GM18508 (cell line): ENCODE data around the gene SYT8.
"Not testable (repeated sequence)": the region's sequence is repeated elsewhere in the genome, so short reads cannot be mapped to it uniquely, and the experiment has no call there.

Source experiments
- ATAC-seq: cut with Tn5 transposase; IDR thresholded peaks from one replicate; pipeline ENCODE4 v1.9.1; 2021; ENCODE audit warnings: moderate number of reproducible peaks; ENCODE audit not compliant: insufficient read depth, unreplicated experiment

SYT8 gene, protein sequence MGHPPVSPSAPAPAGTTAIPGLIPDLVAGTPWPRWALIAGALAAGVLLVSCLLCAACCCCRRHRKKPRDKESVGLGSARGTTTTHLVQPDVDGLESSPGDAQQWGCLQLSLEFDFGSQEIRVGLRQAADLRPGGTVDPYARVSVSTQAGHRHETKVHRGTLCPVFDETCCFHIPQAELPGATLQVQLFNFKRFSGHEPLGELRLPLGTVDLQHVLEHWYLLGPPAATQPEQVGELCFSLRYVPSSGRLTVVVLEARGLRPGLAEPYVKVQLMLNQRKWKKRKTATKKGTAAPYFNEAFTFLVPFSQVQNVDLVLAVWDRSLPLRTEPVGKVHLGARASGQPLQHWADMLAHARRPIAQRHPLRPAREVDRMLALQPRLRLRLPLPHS

DNA sequence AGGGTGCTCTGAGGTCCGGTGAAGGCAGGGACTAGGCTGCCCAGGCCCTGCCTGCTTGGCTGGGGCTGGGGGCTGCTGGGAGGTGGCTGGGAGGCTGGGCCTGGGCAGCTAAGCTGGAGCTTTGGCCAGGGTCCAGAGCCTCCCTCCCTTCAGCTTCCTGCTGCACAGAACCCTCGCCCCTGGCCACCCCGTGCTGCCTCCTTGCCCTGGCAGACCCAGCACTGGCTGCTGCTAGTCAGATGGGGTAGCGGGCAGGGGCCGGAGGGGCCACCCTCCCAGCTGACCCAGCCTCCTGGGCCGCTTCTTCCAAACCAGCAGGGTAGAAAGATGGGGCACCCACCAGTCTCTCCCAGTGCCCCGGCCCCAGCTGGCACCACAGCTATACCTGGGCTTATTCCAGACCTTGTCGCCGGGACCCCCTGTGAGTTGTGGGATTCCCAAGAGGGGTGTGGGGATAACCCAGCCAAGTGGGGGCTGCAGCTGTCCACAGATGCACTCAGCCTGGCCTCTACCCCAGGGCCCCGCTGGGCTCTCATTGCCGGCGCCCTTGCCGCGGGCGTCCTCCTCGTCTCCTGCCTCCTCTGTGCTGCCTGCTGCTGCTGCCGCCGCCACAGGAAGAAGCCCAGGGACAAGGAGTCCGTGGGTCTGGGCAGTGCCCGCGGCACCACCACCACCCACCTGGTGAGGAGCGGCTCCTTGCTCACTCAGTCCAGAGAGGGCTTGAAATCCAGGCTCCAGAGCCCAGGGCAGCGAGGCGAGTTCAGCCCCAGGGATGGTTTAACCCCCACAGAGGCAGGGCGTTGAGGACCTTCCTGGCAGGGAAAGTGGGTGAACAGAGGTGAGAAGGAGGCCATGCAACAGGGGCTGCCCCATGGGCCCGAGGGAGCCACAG, at the start of gene SYT8:
SYT8 (plus strand) TSS at position 212 of the 892 bp plus-strand sequence; CDS start at position 328, 116 bp downstream.
- ATAC-seq = no peak

DNA sequence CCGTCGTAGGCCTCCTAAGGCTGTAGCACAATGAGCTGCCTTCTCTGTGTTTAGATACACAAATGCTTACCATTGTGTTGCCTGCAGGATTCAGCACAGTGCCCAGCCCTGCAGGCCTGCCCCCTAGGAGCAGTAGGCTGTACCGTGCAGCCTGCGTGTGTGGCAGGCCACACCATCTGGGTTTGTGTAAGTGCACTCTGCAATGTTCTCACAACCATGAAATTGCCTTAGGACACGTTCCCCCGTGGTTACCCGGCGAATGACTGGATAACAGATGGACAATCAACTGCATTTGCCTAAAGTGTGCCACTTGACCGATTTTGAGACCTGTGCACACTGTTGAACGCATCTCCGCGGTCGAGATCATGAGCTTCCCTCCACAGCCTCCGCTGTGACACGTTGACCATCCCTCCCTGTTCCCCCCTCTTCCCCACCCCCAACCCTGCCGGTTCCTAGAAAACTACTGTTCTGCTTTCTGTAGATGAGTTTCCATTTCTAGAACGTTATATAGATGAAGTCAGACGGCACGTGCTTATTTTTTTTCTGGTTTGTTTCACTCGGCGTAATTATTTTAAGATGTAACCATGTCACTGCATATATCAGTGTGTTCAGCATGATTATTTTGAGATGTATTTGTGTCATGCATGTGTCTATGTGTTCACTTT, 48.9 kb upstream of the SYT8 start:
- ATAC-seq = no peak

DNA sequence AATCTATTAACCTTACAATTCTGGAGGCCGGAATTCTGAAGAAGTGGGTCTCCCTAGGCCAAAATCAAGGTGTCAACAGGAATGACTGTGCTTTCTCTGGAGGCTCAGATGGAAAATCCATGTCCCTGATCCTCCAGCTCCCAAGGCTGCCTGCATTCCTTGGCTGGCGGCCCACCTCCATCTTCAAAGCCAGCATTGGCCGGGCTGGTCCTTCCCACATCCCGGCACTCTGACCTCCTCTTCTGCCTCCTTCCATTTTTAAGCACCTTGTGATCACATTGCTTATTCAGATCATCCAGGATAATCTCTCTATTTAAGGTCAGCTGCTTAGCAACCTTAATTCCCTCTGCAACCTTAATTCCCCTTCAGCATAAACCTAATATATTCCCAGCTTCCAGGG, 48.3 kb upstream of the SYT8 start:
- no peak for ATAC-seq

DNA sequence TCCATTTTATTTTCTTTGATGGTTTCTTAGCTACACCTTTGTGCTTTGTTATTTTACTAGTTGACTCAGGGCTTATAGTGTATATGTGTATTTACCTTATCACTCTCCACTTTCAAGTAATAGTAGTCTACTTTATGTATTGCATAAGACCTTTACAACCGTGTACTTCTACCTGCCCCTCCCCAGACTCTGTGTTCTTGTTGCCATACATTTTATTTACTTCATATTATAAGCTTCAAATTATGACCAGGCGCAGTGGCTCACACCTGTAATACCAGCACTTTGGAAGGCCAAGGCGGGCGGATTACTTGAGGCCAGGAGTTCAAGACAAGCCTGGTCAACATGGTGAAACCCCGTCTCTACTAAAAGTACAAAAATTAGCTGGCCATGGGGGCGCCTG, 42.9 kb upstream of the SYT8 start:
- no peak for ATAC-seq

DNA sequence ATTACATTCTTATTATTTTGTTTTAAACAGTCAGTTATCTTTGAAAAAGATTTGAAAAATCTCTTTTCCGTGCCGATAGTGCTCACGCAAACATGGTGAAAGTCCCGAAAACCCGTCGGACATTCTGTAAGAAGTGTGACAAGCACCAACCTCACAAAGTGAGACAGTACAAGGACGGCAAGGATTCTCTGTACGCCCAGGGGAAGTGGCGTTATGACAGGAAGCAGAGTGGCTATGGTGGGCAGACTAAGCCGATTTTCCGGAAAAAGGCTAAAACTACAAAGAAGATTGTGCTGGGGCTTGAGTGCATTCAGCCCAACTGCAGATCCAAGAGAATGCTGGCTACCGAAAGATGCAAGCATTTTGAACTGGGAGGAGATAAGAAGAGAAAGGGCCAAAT, 42.3 kb upstream of the SYT8 start:
- no peak for ATAC-seq

DNA sequence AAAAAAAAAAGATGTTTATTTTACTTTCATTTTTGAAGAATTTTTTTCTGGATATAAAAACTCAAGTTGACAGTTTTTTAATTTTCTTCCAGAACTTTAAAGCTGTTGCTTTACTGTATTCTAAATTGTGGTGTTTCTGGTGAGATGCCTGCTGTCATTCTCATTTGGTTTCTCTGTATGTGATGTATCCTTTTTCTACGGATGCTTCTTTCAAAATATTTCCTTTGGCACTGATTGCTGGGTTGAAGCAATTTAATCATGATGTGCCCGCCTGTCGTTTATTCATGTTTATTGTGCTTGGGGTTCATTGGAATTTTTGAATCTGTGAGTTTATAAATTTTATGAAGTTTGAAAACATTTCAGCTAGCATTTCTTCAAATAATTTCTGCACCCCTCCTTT, 41.7 kb upstream of the SYT8 start:
- ATAC-seq = no peak

DNA sequence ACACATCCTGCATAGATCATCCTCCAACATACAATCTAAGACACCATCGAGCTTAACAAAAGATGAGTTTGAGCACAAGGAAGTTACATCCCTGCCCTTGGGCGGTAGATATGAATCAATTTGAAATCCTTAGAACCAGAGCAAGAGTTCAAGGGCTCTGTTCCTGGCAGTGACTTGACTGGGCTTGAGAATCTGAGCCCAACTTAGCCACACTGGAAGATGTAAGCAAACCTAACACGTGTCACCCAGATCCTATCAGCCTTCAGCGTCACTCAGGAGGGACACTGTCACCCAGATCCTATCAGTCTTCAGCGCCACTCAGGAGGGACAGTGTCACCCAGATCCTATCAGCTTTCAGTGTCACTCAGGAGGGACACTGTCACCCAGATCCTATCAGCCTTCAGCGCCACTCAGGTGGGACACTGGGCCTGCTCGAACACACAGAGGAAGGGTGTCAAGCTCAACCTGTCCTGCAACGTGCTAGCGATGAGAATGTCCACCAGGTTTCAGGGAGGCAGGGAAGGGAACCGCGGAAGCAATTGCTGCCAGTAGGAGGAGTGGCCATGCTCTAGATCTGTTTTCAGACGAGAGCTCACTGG, 38.3 kb upstream of the SYT8 start:
- no peak for ATAC-seq

DNA sequence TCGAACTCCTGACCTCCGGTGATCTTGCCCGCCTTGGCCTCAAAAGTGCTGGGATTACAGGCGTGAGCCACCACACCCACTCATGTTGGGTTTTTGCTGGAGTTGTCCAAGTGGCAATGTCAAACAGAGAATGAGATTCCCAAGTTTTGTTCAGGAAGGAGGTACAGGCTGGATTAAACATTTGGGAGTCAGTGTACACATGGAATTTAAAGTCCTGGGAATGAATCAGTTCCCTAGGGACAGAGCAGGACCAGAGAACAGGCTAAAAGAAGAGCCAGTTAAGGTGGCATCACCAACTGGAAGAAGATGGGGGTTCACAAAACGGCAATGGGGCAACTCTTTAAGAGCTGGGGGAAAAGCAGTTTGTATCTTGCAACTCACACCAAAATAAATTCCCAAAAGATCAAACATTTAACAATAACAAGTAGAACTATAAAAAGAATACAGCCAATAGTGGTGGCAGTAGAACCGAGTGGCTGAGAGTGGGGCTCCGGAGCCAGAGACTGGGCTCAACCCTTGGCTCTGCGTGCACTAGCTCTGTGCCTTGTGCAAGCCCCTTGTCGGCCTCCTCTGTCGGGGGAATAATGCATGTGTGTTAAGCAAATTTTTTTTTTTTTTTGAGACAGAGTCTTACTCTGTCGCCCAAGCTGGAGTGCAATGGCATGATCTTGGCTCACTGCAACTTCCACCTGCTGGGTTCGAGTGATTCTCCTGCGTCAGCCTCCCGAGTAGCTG, 37.2 kb upstream of the SYT8 start:
- ATAC-seq = no peak

DNA sequence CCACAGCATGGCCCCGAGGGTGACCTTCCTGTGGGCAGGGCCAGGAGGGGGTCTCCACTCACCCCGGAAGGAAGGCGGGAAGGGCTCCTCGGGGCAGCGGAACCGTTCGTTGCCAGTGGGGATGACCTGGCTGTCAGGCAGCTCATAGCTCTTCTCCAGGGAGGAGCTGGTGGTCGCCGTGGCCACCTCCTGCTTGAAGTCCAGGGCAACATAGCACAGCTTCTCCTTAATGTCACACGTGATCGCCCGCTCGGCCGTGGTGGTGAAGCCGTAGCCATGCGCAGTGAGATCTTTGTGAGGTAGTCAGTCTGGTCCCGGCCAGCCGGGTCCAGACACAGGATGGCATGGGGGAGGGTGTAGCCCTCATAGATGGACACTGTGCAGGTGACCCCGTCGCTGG, 31.5 kb upstream of the SYT8 start:
- no peak for ATAC-seq

DNA sequence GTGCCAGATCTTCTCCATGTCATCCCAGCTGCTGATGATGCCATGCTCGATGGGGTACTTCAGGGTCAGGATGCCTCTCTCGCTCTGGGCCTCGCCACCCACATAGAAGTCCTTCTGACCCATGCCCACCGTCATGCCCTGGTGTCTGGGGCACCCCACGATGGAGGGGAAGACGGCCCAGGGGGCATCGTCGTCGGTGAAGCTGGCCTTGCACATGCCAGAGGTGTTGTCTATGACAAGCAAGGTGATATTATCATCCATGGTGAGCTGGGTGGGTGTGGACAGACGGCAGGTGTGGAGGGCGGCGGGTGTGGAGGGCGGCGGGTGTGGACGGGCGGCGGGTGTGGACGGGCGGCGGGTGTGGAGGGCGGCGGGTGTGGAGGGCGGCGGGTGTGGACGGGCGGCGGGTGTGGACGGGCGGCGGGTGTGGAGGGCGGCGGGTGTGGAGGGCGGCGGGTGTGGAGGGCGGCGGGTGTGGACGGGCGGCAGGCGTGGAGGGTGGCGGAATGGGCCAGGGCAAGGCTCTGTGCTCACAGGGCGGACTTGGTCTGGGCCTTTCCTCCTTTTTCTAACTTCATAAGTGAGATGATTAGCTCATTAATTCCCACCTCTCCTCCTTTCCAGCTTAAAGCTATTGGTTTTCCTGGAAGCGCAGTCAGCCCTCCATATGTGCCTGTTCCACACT, 30.8 kb upstream of the SYT8 start:
- not testable (repeated sequence) for ATAC-seq

DNA sequence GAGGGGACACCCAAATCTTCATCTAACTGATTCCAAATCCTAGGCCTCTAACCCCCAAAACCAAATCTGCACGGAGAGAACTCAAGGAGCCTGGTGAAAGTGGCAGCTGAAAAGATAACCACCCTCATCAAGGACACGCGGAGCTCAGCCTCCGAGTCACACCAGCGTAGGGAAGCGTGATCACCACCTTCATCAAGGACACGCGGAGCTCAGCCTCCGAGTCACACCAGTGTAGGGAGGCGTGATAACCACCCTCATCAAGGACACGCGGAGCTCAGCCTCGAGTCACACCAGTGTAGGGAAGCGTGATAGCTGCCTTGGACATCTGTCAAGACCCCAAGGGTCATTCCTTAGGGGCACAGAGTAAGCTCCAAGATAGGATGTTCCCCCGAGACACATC, 29.3 kb upstream of the SYT8 start:
- ATAC-seq = no peak

DNA sequence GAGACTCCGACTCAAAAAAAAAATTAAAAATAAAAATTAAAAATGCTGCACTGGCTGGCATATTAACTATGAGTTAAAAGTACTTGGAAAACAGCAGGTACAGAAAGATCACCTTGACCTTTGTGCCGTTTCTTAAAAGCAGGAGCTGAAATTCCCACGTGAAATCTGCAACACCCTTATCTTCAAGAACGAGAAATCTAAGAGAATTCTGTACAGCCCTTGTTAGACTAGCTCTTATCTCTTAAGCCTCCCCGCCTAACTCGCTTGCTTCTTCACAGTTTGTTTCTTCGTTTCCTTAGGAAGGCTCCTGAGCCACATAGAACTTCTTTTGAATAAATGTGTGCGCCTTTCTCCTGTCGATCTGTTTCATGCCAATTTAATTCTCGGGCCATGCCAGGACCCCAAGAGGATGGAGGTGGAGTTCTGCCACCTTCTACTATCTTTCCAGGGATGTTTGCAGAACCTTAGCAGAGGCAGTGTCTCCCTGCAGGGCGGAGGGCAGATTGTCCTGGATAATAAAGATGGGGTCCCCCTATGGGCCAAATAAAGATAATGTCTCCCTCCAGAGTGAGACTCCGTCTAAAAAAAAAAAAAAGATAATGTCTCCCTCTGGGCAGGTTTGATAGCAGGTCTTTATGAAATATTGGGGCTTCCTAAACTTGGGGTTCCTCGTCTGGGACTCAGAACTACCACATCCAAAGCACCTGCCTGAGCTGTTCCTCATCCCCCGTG, 27.4 kb upstream of the SYT8 start:
- no peak for ATAC-seq

DNA sequence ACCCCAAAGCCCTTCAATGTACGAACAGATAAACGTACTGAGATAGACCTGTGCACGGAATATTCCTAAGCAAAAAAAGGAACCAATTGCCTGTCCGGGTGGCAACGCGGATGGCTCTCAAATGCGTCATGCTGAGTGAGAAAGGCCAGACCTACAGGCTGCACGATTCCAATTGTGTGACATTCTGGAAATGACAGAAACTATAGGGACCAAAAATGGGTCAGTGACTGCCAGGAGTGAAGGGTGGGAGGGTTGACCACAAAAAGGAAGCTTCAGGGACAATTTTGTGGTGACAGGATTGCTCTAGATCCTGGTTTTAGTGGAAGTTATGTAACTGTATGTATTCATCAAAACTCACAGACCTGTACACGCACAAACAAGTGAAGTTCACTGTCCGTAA, 24.0 kb upstream of the SYT8 start:
- no peak for ATAC-seq

DNA sequence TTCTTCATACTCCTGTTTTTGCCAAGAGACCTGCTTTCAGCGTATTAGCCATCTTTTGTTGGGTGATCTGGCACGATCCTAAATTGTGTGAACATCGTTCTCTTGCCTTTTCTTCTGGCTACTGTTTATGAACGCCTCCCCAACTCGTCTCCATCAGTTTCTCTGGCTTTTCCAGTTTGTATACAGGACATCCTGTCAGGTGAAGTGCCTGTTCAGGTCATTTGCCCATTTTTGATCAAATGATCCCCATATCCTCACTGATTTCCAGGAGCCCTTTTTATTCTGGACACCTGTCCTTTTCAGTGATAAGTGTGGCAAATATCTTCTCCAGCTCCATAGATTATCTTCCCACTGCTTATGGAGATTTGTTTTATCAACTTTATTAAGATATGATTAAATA, 22.5 kb upstream of the SYT8 start:
- ATAC-seq = no peak

DNA sequence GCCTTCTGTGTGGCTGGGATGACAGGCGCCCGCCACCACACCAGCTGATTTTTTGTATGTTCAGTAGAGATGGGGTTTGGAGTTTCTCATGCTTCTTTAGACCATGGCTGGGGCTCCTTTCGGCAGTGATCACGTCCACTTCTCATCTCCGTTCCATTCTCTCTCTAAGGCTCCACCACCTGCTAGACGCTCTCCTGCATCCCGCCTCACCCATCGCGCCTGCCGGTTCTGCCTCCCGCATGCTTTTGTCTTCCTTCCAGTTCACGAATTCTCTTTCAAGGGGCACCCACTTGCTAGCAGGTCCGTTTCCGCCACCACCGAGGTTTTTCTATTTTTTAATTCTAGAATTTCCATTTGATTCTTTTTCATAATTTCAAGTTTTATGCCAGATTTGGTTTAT, 22.0 kb upstream of the SYT8 start:
- ATAC-seq = no peak

DNA sequence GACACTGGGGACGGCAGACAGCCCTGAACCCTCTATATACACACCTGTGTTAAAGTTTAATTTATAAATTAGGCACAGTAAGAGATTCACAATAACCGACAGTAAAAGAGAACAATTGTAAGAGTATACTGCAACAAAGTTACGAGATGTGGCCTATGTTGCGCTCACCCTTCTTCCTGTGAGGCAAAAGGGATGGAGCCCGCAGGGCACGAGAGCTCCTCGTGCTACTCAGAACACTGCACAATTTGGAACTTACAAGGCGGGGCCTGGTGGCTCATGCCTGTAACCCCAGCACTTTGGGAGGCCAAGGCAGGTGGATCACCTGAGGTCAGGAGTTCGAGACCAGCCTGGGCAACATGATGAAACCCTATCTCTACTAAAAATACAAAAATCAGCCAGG, 21.4 kb upstream of the SYT8 start:
- ATAC-seq = not testable (repeated sequence)

DNA sequence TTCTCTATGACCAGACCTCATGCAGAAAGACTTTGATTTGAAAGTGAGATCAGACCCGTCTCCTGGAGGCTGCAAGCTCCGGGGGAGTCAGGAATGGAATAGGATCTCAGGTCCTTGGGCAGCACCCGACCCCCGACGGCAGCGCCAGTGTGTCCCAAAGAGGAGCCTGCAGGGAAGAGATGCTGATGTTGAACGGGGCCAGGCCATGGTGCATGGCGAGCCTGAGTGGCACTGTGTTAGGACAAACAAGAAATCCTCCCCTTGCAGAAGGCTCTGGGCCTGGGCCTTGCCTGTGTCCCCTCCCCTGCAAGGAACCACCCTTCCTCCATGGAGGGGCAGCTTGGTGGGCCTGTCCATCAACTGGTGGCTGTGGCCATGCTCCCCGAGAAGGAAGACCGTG, 20.1 kb upstream of the SYT8 start:
- no peak for ATAC-seq

DNA sequence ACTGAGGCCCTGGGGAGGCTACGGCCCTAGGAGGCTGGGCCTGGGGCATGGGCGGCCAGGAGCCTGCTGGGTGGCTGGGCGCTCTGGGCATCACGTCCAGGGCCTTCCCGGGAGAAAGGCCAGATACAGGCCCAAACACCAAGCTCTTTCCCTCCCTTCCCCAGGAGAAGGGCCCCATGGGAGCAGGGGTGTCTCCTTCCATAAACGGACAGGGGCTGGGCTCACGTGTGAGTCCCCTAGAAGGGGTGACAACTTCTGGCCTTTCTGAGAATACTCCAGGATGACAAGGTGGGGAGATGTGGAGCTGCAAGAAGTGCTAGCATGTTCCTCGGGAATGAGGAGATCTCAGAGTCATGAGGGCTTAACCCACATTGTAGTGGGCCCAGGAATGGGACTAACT, 19.5 kb upstream of the SYT8 start:
- ATAC-seq = no peak

DNA sequence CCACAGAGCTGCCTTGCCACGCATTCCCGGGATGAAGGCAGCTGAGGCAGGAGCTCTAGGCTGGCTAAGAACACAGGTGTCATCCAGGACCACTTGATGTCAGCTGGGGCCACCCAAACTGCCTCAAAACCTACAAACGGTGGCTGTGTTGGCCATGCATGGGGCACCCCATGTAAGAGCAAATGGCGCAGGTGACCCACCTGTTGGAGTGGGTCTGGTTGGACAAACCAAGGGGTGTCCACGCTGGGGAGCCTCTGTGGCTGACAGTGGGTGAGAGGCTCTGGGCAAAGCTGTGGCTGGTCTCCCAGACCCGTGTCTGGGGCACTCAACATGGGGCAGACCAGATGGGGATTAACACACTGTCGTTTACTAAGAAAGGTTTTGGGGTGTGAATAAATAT, 19.0 kb upstream of the SYT8 start:
- ATAC-seq = no peak
